Measurements from ENCODE around the gene COX5A. TPM values are rescaled to one million over a fixed set of nuclear protein-coding genes. Genes with fewer than 3 reads are reported as not detected.
"Not testable (repeated sequence)": the region's sequence is repeated elsewhere in the genome, so short reads cannot be mapped to it uniquely, and the experiment has no call there.

Gene COX5A
- total and polyA plus RNA-seq, 7 experiments from 2014 or later = 44.4 to 242 (median 61.6) TPM

DNA sequence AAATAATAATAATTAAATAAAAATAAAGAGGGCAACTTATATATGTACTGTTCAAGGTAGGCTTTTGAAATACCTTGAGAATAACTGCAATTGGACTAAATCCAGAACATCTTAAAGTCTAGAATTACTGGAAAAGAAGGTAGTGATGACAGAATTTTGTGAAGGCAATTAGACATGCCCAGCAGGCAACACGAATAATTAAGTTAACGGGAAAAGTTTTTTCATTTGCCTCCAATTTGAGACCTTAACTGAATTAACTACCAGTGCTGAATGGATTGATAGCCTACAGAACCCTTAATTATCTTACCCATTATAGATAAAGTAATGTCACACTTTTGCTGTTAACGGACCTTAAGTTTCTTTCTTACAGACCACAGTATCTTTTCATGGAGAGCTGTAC lies 13.3 kb downstream of the COX5A start:
- Histone ChIP-seq H3K9me3 (ENCODE audit: control insufficient read depth in 2 of 3, low read length in 3 of 3) (no peaks in the 10 kb centered on the region), H3K4me1 (ENCODE audit: control insufficient read depth in 2 of 2, insufficient read depth in 2 of 2, low read length in 2 of 2) (no peaks in the 10 kb centered on the region), H3K27ac (ENCODE audit: low read depth, low read length) (no peak overlapping the region), H3K36me3 (ENCODE audit: control insufficient read depth in 2 of 3, insufficient read depth in 3 of 3, low read length in 3 of 3) (peaks cover 14 to 71% (median 21%) of the 10 kb centered on the region in 3 experiments), H3K27me3 (ENCODE audit: control insufficient read depth in 2 of 2, insufficient read depth in 2 of 2, low read length in 2 of 2) (no peaks in the 10 kb centered on the region), H3K4me3 (ENCODE audit: low read length) (no peak overlapping the region)
- H3K4me3 Mint-ChIP-seq = no peak overlapping the region
- peaks cover 0 to 30% (median 16%) of the 10 kb centered on the region in 5 donors for H3K36me3 Mint-ChIP-seq
- peaks cover 0 to 12% (median 0%) of the 10 kb centered on the region in 7 donors for H3K4me1 Mint-ChIP-seq
- no peak for DNase-seq
- ChIA-PET CTCF (no interaction called here), POLR2A (interaction anchor here (0.6 kb wide), 1 partner anchor 30 kb away, joined by 3 read pairs; no protein-coding TSS in a partner anchor)
- H3K9me3 Mint-ChIP-seq = no peaks in the 10 kb centered on the region
- intact Hi-C loops (cut with micrococcal nuclease) = no loop called here
- no peak overlapping the region for H3K27ac Mint-ChIP-seq
- H3K27me3 Mint-ChIP-seq = no peaks in the 10 kb centered on the region
- no peak for ATAC-seq

DNA sequence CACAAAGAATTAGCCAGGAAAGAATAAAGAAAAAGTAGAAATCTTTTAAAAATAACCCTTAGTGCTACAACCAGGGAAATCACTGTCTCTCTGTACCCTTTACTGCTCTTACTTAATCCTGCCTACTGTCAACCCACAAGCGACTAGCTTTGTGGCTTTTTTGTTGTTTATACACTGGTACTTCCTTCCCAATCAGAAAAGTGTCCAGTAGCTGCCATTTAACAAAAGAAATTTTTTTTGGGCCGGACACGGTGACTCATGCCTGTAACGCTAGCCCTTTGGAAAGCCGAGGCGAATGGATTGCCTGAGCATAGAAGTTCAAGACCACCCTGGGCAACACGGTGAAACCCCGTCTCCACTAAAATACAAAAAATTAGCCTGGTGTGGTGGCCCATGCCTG lies 17.4 kb downstream of the COX5A start:
- no peaks in the 10 kb centered on the region for H3K9me3 Mint-ChIP-seq
- DNase-seq = no peak
- CTCF ChIA-PET = interaction anchor here (0.6 kb wide), 1 partner anchor 13 kb away, joined by 3 read pairs; no protein-coding TSS in a partner anchor
- ATAC-seq = no peak
- H3K4me3 Mint-ChIP-seq = no peak overlapping the region
- H3K4me1 Mint-ChIP-seq = peaks cover 0 to 7% (median 0%) of the 10 kb centered on the region in 7 donors
- Histone ChIP-seq H3K27ac (ENCODE audit: low read depth, low read length) (no peak overlapping the region), H3K4me3 (ENCODE audit: low read length) (no peak overlapping the region), H3K4me1 (ENCODE audit: control insufficient read depth in 2 of 2, insufficient read depth in 2 of 2, low read length in 2 of 2) (no peaks in the 10 kb centered on the region), H3K27me3 (ENCODE audit: control insufficient read depth in 2 of 2, insufficient read depth in 2 of 2, low read length in 2 of 2) (no peaks in the 10 kb centered on the region), H3K36me3 (ENCODE audit: control insufficient read depth in 2 of 3, insufficient read depth in 3 of 3, low read length in 3 of 3) (peaks cover 0 to 72% (median 19%) of the 10 kb centered on the region in 3 experiments), H3K9me3 (ENCODE audit: control insufficient read depth in 2 of 3, low read length in 3 of 3) (no peaks in the 10 kb centered on the region)
- H3K36me3 Mint-ChIP-seq = peaks cover 8 to 35% (median 22%) of the 10 kb centered on the region in 5 donors
- intact Hi-C loops (cut with micrococcal nuclease) = no loop called here
- POLR2A ChIA-PET = interaction anchor here (1.0 kb wide), 1 partner anchor 149 kb away, joined by 3 read pairs; no protein-coding TSS in a partner anchor
- no peak overlapping the region for H3K27ac Mint-ChIP-seq
- H3K27me3 Mint-ChIP-seq = no peaks in the 10 kb centered on the region

DNA sequence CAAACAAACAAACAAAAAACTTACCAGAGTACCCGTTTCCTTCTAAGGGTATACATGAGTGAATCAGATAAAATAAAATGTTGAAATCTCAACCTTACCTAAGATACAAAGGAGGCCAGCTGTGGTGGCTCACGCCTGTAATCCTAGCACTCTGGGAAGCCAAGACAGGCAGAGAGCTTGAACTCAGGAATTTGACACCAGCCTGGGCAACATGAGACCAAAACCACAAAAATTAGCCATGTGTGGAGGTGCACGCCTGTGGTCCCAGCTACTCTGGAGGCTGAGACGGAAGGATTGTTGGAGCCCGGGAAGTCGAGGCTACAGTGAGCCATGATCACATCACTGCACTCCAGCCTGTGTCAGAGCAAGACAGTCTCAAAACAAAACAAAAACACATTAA lies 20.2 kb downstream of the COX5A start:
- H3K4me1 Mint-ChIP-seq = peaks cover 0 to 3% (median 0%) of the 10 kb centered on the region in 7 donors

DNA sequence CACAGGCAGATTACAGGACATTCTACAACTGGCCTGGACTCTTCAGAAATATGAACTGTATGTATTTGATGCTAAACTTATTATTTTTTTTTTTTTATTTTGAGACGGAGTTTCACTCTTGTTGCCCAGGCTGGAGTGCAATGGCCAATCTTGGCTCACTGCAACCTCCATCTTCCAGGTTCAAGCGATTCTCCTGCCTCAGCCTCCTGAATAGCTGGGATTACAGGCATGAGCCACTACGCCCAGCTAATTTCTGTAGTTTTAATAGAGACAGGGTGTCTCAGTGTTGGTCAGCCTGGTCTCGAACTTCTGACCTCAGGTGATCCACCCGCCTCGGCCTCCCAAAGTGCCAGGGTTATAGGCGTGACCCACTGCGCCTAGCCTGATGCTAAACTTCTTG lies 24.1 kb downstream of the COX5A start:
- Mint-ChIP-seq H3K36me3 (peaks cover 3 to 18% (median 8%) of the 10 kb centered on the region in 5 donors), H3K27ac (peak overlapping the region in 1 of 9 donors; percentile 34)
- H3K4me1 ChIP-seq (ENCODE audit: control insufficient read depth in 2 of 2, insufficient read depth in 2 of 2, low read length in 2 of 2); H3K9me3 ChIP-seq (ENCODE audit: control insufficient read depth in 2 of 3, low read length in 3 of 3); H3K9me3 Mint-ChIP-seq; H3K27me3 Mint-ChIP-seq; H3K27me3 ChIP-seq (ENCODE audit: control insufficient read depth in 2 of 2, insufficient read depth in 2 of 2, low read length in 2 of 2); H3K4me3 Mint-ChIP-seq; H3K4me1 Mint-ChIP-seq; H3K4me3 ChIP-seq (ENCODE audit: low read length); intact Hi-C loops (cut with micrococcal nuclease); DNase-seq; H3K27ac ChIP-seq (ENCODE audit: low read depth, low read length); ATAC-seq: not testable (repeated sequence)
- ChIA-PET CTCF (interaction anchor here (0.6 to 2.6 kb wide), 2 partner anchors 10 to 12 kb away, joined by 3 to 10 read pairs; no protein-coding TSS in a partner anchor), POLR2A (interaction anchor here (1.0 kb wide), 1 partner anchor 9 kb away, joined by 3 read pairs; no protein-coding TSS in a partner anchor)
- H3K36me3 ChIP-seq (ENCODE audit: control insufficient read depth in 2 of 3, insufficient read depth in 3 of 3, low read length in 3 of 3) = peaks cover 0 to 31% (median 4%) of the 10 kb centered on the region in 3 experiments

More for the DNA sequence above, 20.2 kb downstream of the COX5A start:
- H3K27me3 ChIP-seq (ENCODE audit: control insufficient read depth in 2 of 2, insufficient read depth in 2 of 2, low read length in 2 of 2) = no peaks in the 10 kb centered on the region
- CTCF ChIA-PET = interaction anchor here (0.6 to 0.7 kb wide), 2 partner anchors 35 to 133 kb away, joined by 3 to 5 read pairs; no protein-coding TSS in a partner anchor
- Mint-ChIP-seq H3K9me3 (no peaks in the 10 kb centered on the region), H3K27me3 (no peaks in the 10 kb centered on the region), H3K36me3 (peaks cover 8 to 32% (median 20%) of the 10 kb centered on the region in 5 donors), H3K4me3 (no peak overlapping the region), H3K27ac (no peak overlapping the region)
- POLR2A ChIA-PET = interaction anchor here (0.9 kb wide), 1 partner anchor 9 kb away, joined by 4 read pairs; no protein-coding TSS in a partner anchor
- H3K27ac ChIP-seq (ENCODE audit: low read depth, low read length) = no peak overlapping the region
- no peak for ATAC-seq
- H3K4me1 ChIP-seq (ENCODE audit: control insufficient read depth in 2 of 2, insufficient read depth in 2 of 2, low read length in 2 of 2) = no peaks in the 10 kb centered on the region
- intact Hi-C loops (cut with micrococcal nuclease) = no loop called here
- H3K36me3 ChIP-seq (ENCODE audit: control insufficient read depth in 2 of 3, insufficient read depth in 3 of 3, low read length in 3 of 3) = peaks cover 0 to 64% (median 19%) of the 10 kb centered on the region in 3 experiments
- no peaks in the 10 kb centered on the region for H3K9me3 ChIP-seq (ENCODE audit: control insufficient read depth in 2 of 3, low read length in 3 of 3)
- no peak overlapping the region for H3K4me3 ChIP-seq (ENCODE audit: low read length)
- DNase-seq = no peak

DNA sequence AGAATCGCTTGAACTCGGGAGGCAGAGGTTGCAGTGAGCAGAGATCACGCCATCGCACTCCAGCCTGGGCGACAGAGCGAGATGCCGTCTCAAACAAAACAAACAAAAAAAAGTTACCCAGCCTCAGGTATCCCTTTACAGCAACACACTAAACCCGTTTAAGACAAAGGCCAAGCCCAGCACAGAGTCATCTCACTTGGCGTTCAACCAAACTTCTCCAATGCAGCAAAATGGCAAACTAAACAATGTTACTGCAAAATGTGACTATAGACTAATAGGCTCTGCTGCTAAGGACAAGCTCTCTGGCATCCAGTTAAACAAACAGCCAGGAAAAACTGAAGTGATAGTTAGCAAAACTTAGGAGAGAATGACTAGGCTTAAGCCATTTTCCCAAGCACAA lies 24.8 kb downstream of the COX5A start:
- ChIA-PET CTCF (interaction anchor here (1.4 to 2.6 kb wide), 2 partner anchors 10 to 11 kb away, joined by 3 to 10 read pairs; no protein-coding TSS in a partner anchor), POLR2A (interaction anchor here (0.6 to 1.0 kb wide), 3 partner anchors 8 to 67 kb away, joined by 3 to 4 read pairs (median 3); no protein-coding TSS in a partner anchor)
- H3K27me3 ChIP-seq (ENCODE audit: control insufficient read depth in 2 of 2, insufficient read depth in 2 of 2, low read length in 2 of 2) = no peaks in the 10 kb centered on the region
- DNase-seq (no peak), ATAC-seq (no peak)
- H3K9me3 ChIP-seq (ENCODE audit: control insufficient read depth in 2 of 3, low read length in 3 of 3) = no peaks in the 10 kb centered on the region
- no peaks in the 10 kb centered on the region for H3K4me1 ChIP-seq (ENCODE audit: control insufficient read depth in 2 of 2, insufficient read depth in 2 of 2, low read length in 2 of 2)
- H3K36me3 ChIP-seq (ENCODE audit: control insufficient read depth in 2 of 3, insufficient read depth in 3 of 3, low read length in 3 of 3) = peaks cover 0 to 23% (median 0%) of the 10 kb centered on the region in 3 experiments
- no peaks in the 10 kb centered on the region for H3K9me3 Mint-ChIP-seq
- peaks cover 0 to 12% (median 6%) of the 10 kb centered on the region in 5 donors for H3K36me3 Mint-ChIP-seq
- H3K27me3 Mint-ChIP-seq = no peaks in the 10 kb centered on the region
- intact Hi-C loops (cut with micrococcal nuclease) = no loop called here
- peak overlapping the region in 1 of 9 donors; percentile 31 for H3K27ac Mint-ChIP-seq
- no peak overlapping the region for H3K4me3 Mint-ChIP-seq
- H3K4me3 ChIP-seq (ENCODE audit: low read length) = no peak overlapping the region
- peaks cover 0 to 6% (median 0%) of the 10 kb centered on the region in 7 donors for H3K4me1 Mint-ChIP-seq
- no peak overlapping the region for H3K27ac ChIP-seq (ENCODE audit: low read depth, low read length)

DNA sequence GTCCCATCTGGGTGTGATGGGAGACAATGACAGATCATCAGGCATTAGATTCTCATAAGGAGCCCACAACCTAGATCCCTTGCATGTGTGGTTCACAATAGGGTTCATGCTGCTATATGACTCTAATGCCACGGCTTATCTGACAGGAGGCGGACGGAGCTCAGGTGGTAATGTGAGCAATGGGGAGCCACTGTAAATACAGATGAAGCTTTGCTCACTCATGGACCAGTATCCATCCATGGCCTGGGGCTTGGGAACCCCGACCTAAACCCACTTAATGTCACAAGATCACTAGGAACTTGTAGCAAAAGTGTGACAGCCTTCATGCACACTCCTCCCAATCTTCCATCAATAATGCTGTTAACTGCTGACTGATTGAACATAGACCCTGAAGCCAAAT lies 29.2 kb downstream of the COX5A start:
- CTCF ChIA-PET = interaction anchor here (1.1 kb wide), 1 partner anchor 60 kb away, joined by 3 read pairs; no protein-coding TSS in a partner anchor
- H3K9me3 ChIP-seq (ENCODE audit: control insufficient read depth in 2 of 3, low read length in 3 of 3) = no peaks in the 10 kb centered on the region
- H3K27me3 Mint-ChIP-seq = no peaks in the 10 kb centered on the region
- H3K27ac ChIP-seq (ENCODE audit: low read depth, low read length) = no peak overlapping the region
- peak overlapping the region in 2 of 10 donors; percentile 20 to 34 for H3K4me3 Mint-ChIP-seq
- no peaks in the 10 kb centered on the region for H3K9me3 Mint-ChIP-seq
- no peaks in the 10 kb centered on the region for H3K27me3 ChIP-seq (ENCODE audit: control insufficient read depth in 2 of 2, insufficient read depth in 2 of 2, low read length in 2 of 2)
- peaks cover 0 to 10% (median 4%) of the 10 kb centered on the region in 5 donors for H3K36me3 Mint-ChIP-seq
- H3K36me3 ChIP-seq (ENCODE audit: control insufficient read depth in 2 of 3, insufficient read depth in 3 of 3, low read length in 3 of 3) = peaks cover 0 to 23% (median 0%) of the 10 kb centered on the region in 3 experiments
- DNase-seq (no peak), ATAC-seq (no peak)
- POLR2A ChIA-PET = interaction anchor here (1.0 to 2.5 kb wide), 5 partner anchors 9 to 17 kb away, joined by 4 to 9 read pairs (median 7); no protein-coding TSS in a partner anchor
- peak overlapping the region in 4 of 9 donors; percentile 4 to 67 (median 15) for H3K27ac Mint-ChIP-seq
- H3K4me1 Mint-ChIP-seq = peaks cover 21 to 41% (median 31%) of the 10 kb centered on the region in 7 donors
- H3K4me1 ChIP-seq (ENCODE audit: control insufficient read depth in 2 of 2, insufficient read depth in 2 of 2, low read length in 2 of 2) = peaks cover 13 to 16% of the 10 kb centered on the region in 2 donors
- no peak overlapping the region for H3K4me3 ChIP-seq (ENCODE audit: low read length)
- intact Hi-C loops (cut with micrococcal nuclease) = loop anchor here in 1 of 2 donors (5.0 kb wide), 1 partner anchor 131 kb away; no protein-coding TSS in a partner anchor
